PC-3 (cell line): Measurements from ENCODE around the gene KLK8. TPM values are rescaled to one million over a fixed set of nuclear protein-coding genes. Genes with fewer than 3 reads are reported as not detected.

Source experiments
- ATAC-seq: fragments of 200-7000 bp; cut with Tn5 transposase; 2 replicates; pipeline ENCODE4 v1.9.1; 2020; ENCODE audit warnings: mild to moderate bottlenecking, moderate library complexity
- BruUV-seq: library from RNA; stranded (reverse); fragments of 400-500 nt; replicated peaks from 2 replicates; lab custom pipeline; 2021; lab: Mats Ljungman, UMichigan
- CTCF ChIA-PET: fragments of 300-600 bp; sonication (Branson Sonifier 250); formaldehyde crosslinking; loops from one replicate; lab custom pipeline; 2022; ENCODE audit warnings: antibody characterized with exemption; lab: Charles Lee
- POLR2A ChIA-PET: fragments of 300-600 bp; sonication (Branson Sonifier 250); formaldehyde crosslinking; loops from one replicate; lab custom pipeline; 2022; ENCODE audit warnings: antibody characterized with exemption; ENCODE audit not compliant: unreplicated experiment; lab: Charles Lee
- DNase-seq: peaks from one replicate; pipeline ENCODE4 v3.0.0-alpha.2; 2015
- H2AFZ ChIP-seq: fragments of 300-600 bp; sonication (generic); 2 replicates; pipeline ENCODE4 v1.6.0; 2016; ENCODE audit warnings: antibody characterized with exemption, low read length
- H3F3A ChIP-seq: fragments of 300-600 bp; sonication (generic); one replicate; pipeline ENCODE4 v1.6.0; 2017; ENCODE audit warnings: antibody characterized with exemption, low read length, control low read depth, mild to moderate bottlenecking; ENCODE audit not compliant: unreplicated experiment
- H3K27ac ChIP-seq: fragments of 300-600 bp; sonication (generic); 2 replicates; pipeline ENCODE4 v1.5.1; 2016; ENCODE audit warnings: mild to moderate bottlenecking, low read length
- H3K27me3 ChIP-seq: fragments of 300-600 bp; sonication (generic); 2 replicates; pipeline ENCODE4 v1.6.1; 2016; ENCODE audit warnings: low read length, mixed read lengths
- H3K36me3 ChIP-seq: fragments of 300-600 bp; sonication (generic); 2 replicates; pipeline ENCODE4 v1.6.1; 2016; ENCODE audit warnings: low read depth, mixed run types, low read length, mixed read lengths
- H3K4me1 ChIP-seq: fragments of 300-600 bp; sonication (generic); 2 replicates; pipeline ENCODE4 v1.5.1; 2016; ENCODE audit warnings: low read length; ENCODE audit not compliant: insufficient read depth
- H3K4me2 ChIP-seq: fragments of 300-600 bp; sonication (generic); 2 replicates; pipeline ENCODE4 v1.6.0; 2016; ENCODE audit warnings: low read length
- H3K4me3 ChIP-seq: fragments of 300-600 bp; sonication (generic); 2 replicates; pipeline ENCODE4 v1.5.1; 2016; ENCODE audit warnings: mild to moderate bottlenecking, low read length, mixed read lengths
- H3K79me2 ChIP-seq: fragments of 300-600 bp; sonication (generic); 2 replicates; pipeline ENCODE4 v1.6.1; 2017; ENCODE audit warnings: low read length, mixed read lengths
- H3K9ac ChIP-seq: fragments of 300-600 bp; sonication (generic); 2 replicates; pipeline ENCODE4 v1.6.0; 2016; ENCODE audit warnings: mild to moderate bottlenecking, low read length
- H3K9me2 ChIP-seq: fragments of 300-600 bp; sonication (generic); replicated peaks from 2 replicates; pipeline ENCODE4 v1.6.1; 2016; ENCODE audit warnings: mixed run types, low read length, mixed read lengths
- H3K9me3 ChIP-seq: fragments of 300-600 bp; sonication (generic); 2 replicates; pipeline ENCODE4 v1.6.1; 2016; ENCODE audit warnings: low read length, mixed read lengths
- H4K20me1 ChIP-seq: fragments of 300-600 bp; sonication (generic); 2 replicates; pipeline ENCODE4 v1.6.1; 2016; ENCODE audit warnings: low read length, mixed read lengths
- EZH2 ChIP-seq: fragments of 300-600 bp; sonication (generic); IDR thresholded peaks from one replicate; pipeline ENCODE4 v1.6.1; 2017; ENCODE audit warnings: antibody characterized with exemption, mild to moderate bottlenecking, low read length; ENCODE audit not compliant: unreplicated experiment
- EZH2phosphoT487 ChIP-seq: fragments of 300-600 bp; sonication (generic); IDR thresholded peaks from 2 replicates; pipeline ENCODE4 v1.6.1; 2018; ENCODE audit warnings: mild to moderate bottlenecking, antibody characterized with exemption, low read length, borderline replicate concordance
- intact Hi-C: fragments of 100-400 bp; cut with micrococcal nuclease; formaldehyde crosslinking; loops from 2 replicates; pipeline ENCODE4 v1.9.0; 2023
- total RNA-seq: library from RNA; depleted of rRNA; stranded (reverse); fragments of >200 nt; gene quantifications from 2 replicates; pipeline ENCODE4 v1.2.3, GENCODE V29; 2014
- TF ChIP-seq, protein P1 (sequence below): fragments of 300-600 bp; sonication (generic); conservative IDR thresholded peaks from 2 replicates; pipeline ENCODE4 v1.5.1; 2017; ENCODE audit warnings: antibody characterized with exemption, low read depth, mild to moderate bottlenecking, low read length

Gene KLK8
- total RNA-seq, 1 experiment from 2014 or later: 2.3 TPM

DNA sequence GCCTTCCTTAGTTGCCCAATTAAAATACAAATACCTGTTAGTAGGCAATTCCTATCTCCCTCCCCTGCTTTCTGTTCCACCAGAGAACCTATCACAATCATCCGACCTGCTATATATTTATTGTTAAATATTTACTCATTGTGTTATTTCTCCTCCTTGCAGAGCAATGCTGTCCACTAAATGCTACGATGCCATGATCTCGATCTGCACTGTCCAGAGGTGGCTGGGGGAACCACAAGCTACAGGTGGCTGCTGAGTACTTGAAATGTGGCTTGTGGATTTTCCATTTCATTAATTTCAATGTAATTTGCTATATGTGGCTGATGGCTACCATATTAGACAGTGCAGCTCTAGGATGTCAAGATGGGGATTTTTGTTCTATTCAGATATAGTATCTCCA, 37.1 kb downstream of the KLK8 start:
- ChIA-PET POLR2A (no interaction called here), CTCF (no interaction called here)
- no TSS peak for BruUV-seq
- H3F3A ChIP-seq: no peaks in the 10 kb centered on the region
- H3K4me3 ChIP-seq: no peak overlapping the region
- TF ChIP-seq EZH2phosphoT487 (no peak), EZH2 (no peak)
- TF ChIP-seq, protein P1, sequence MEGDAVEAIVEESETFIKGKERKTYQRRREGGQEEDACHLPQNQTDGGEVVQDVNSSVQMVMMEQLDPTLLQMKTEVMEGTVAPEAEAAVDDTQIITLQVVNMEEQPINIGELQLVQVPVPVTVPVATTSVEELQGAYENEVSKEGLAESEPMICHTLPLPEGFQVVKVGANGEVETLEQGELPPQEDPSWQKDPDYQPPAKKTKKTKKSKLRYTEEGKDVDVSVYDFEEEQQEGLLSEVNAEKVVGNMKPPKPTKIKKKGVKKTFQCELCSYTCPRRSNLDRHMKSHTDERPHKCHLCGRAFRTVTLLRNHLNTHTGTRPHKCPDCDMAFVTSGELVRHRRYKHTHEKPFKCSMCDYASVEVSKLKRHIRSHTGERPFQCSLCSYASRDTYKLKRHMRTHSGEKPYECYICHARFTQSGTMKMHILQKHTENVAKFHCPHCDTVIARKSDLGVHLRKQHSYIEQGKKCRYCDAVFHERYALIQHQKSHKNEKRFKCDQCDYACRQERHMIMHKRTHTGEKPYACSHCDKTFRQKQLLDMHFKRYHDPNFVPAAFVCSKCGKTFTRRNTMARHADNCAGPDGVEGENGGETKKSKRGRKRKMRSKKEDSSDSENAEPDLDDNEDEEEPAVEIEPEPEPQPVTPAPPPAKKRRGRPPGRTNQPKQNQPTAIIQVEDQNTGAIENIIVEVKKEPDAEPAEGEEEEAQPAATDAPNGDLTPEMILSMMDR: no peak
- DNase-seq (no peak), ATAC-seq (no peak)
- H3K4me2 ChIP-seq: no peak overlapping the region
- H3K27me3 ChIP-seq: no peaks in the 10 kb centered on the region
- intact Hi-C loops: no loop called here
- peaks cover 5% of the 10 kb centered on the region; the same call in 1 of the 2 replicates for H3K79me2 ChIP-seq
- no peak overlapping the region for H3K9ac ChIP-seq
- peaks cover 10% of the 10 kb centered on the region; the same call in 1 of the 2 replicates for H3K36me3 ChIP-seq
- H4K20me1 ChIP-seq: no peaks in the 10 kb centered on the region
- H2AFZ ChIP-seq: no peak overlapping the region
- H3K9me2 ChIP-seq: no peaks in the 10 kb centered on the region
- H3K27ac ChIP-seq: no peak overlapping the region
- no peaks in the 10 kb centered on the region for H3K9me3 ChIP-seq
- peaks cover 42% of the 10 kb centered on the region for H3K4me1 ChIP-seq

DNA sequence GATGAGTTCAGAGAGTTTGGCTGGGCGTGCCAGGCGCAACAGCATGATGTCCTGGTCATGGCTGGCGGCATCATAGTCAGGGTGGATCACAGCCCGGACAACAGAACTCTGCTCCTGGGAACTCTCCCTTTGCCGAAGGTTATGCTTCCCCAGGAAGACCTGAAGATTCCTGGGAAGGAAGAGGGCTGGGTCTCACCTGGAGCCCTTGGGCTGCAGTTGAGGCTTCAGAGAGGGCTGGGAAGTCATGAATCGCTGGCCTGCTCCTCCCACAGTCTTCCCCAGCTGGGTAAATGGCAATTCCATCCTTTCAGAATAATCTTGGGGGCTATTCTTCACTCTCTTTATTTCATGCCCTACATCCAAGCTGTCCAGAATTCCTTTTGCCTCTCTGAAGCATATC, 38.0 kb downstream of the KLK8 start:
- Histone ChIP-seq H3K9me3 (no peaks in the 10 kb centered on the region), H3K27ac (no peak overlapping the region), H3K9ac (no peak overlapping the region), H3F3A (no peaks in the 10 kb centered on the region), H2AFZ (no peak overlapping the region), H3K27me3 (no peaks in the 10 kb centered on the region), H3K36me3 (peaks cover 10% of the 10 kb centered on the region; the same call in 1 of the 2 replicates), H3K79me2 (peaks cover 5% of the 10 kb centered on the region; the same call in 1 of the 2 replicates), H4K20me1 (no peaks in the 10 kb centered on the region), H3K4me3 (no peak overlapping the region), H3K9me2 (no peaks in the 10 kb centered on the region), H3K4me1 (peaks cover 33% of the 10 kb centered on the region), H3K4me2 (no peak overlapping the region)
- ChIA-PET CTCF (no interaction called here), POLR2A (no interaction called here)
- intact Hi-C loops: no loop called here
- TF ChIP-seq EZH2 (no peak), EZH2phosphoT487 (no peak)
- TF ChIP-seq, protein P1: no peak
- BruUV-seq: no TSS peak
- no peak for DNase-seq
- no peak for ATAC-seq

- intact Hi-C loops: no loop called here
- ATAC-seq (no peak), DNase-seq (no peak)
- no peaks in the 10 kb centered on the region for H3F3A ChIP-seq
- BruUV-seq: no TSS peak
- H3K4me3 ChIP-seq: no peak overlapping the region
- TF ChIP-seq, protein P1: no peak
- TF ChIP-seq EZH2: no peak
- TF ChIP-seq EZH2phosphoT487: no peak
- peaks cover 10% of the 10 kb centered on the region; the same call in 1 of the 2 replicates for H3K36me3 ChIP-seq
- H3K79me2 ChIP-seq: no peaks in the 10 kb centered on the region
- H3K27me3 ChIP-seq: no peaks in the 10 kb centered on the region
- CTCF ChIA-PET: no interaction called here
- H3K4me2 ChIP-seq: no peak overlapping the region
- peaks cover 21% of the 10 kb centered on the region for H3K4me1 ChIP-seq
- no peak overlapping the region for H3K27ac ChIP-seq
- no peaks in the 10 kb centered on the region for H3K9me2 ChIP-seq
- H3K9me3 ChIP-seq: no peaks in the 10 kb centered on the region
- H4K20me1 ChIP-seq: no peaks in the 10 kb centered on the region
- no peak overlapping the region for H3K9ac ChIP-seq
- POLR2A ChIA-PET: no interaction called here
- H2AFZ ChIP-seq: no peak overlapping the region
These were observed 39.2 kb downstream of the KLK8 start for GRCh38 chr19:50962245-50962644.
